OCI-LY1 (cell line): ENCODE results near the gene RGS2.

Experiments
- H2AFZ ChIP-seq: fragments of 200-600 bp; sonication (generic), shearing (Covaris generic); 2 replicates; pipeline ENCODE4 v1.6.0; 2014; ENCODE audit warnings: antibody characterized with exemption, mild to moderate bottlenecking, low read length
- H3F3A ChIP-seq: fragments of 200-600 bp; sonication (generic), shearing (Covaris generic); 2 replicates; pipeline ENCODE4 v1.6.0; 2014; ENCODE audit warnings: mild to moderate bottlenecking, antibody characterized with exemption, low read length, moderate library complexity; ENCODE audit not compliant: insufficient read depth
- H3K27ac ChIP-seq: fragments of 200-600 bp; sonication (generic); 2 replicates; pipeline ENCODE4 v1.5.1; 2014; ENCODE audit warnings: low read length, mixed run types, mild to moderate bottlenecking, low read depth; ENCODE audit not compliant: poor library complexity, severe bottlenecking
- H3K27me3 ChIP-seq: fragments of 200-600 bp; sonication (generic); 2 replicates; pipeline ENCODE4 v1.6.0; 2014; ENCODE audit warnings: antibody characterized with exemption, mild to moderate bottlenecking, low read length, moderate library complexity; ENCODE audit not compliant: insufficient read depth
- H3K36me3 ChIP-seq: fragments of 200-600 bp; sonication (generic); 2 replicates; pipeline ENCODE4 v1.6.1; 2014; ENCODE audit warnings: mild to moderate bottlenecking, antibody characterized with exemption, low read length, moderate library complexity, mixed read lengths; ENCODE audit not compliant: insufficient read depth
- H3K4me1 ChIP-seq: fragments of 200-600 bp; sonication (generic); 2 replicates; pipeline ENCODE4 v1.5.1; 2014; ENCODE audit warnings: mild to moderate bottlenecking, low read length, moderate library complexity; ENCODE audit not compliant: insufficient read depth, severe bottlenecking
- H3K4me2 ChIP-seq: fragments of 200-600 bp; sonication (generic), shearing (Covaris generic); 2 replicates; pipeline ENCODE4 v1.6.1; 2014; ENCODE audit warnings: low read length
- H3K4me3 ChIP-seq: fragments of 200-600 bp; sonication (generic); 2 replicates; pipeline ENCODE4 v1.5.1; 2014; ENCODE audit warnings: low read length, low read depth, mild to moderate bottlenecking, mixed read lengths; ENCODE audit not compliant: poor library complexity, severe bottlenecking
- H3K79me2 ChIP-seq: fragments of 200-600 bp; shearing (Covaris generic); 2 replicates; pipeline ENCODE4 v1.6.1; 2016; ENCODE audit warnings: mixed run types, low read length, mixed read lengths; ENCODE audit not compliant: insufficient read depth
- H3K9ac ChIP-seq: fragments of 200-600 bp; sonication (generic), shearing (Covaris generic); 2 replicates; pipeline ENCODE4 v1.6.1; 2014; ENCODE audit warnings: mild to moderate bottlenecking, low read length, mixed read lengths
- H3K9me2 ChIP-seq: fragments of 200-600 bp; sonication (generic), shearing (Covaris generic); 2 replicates; pipeline ENCODE4 v1.6.1; 2014; ENCODE audit warnings: low read depth, mild to moderate bottlenecking, low read length, mixed read lengths
- H3K9me3 ChIP-seq: fragments of 200-600 bp; shearing (Covaris generic); 2 replicates; pipeline ENCODE4 v1.6.1; 2014; ENCODE audit warnings: low read length, mixed read lengths
- H4K20me1 ChIP-seq: fragments of 200-600 bp; sonication (generic), shearing (Covaris generic); 2 replicates; pipeline ENCODE4 v1.6.0; 2016; ENCODE audit warnings: mild to moderate bottlenecking, low read length; ENCODE audit not compliant: insufficient read depth
- EZH2 ChIP-seq: fragments of 200-600 bp; sonication (generic), shearing (Covaris generic); IDR thresholded peaks from 2 replicates; pipeline ENCODE4 v1.8.0; 2017; ENCODE audit warnings: borderline replicate concordance, mixed run types, mild to moderate bottlenecking, antibody characterized with exemption, low read length, moderate library complexity, mixed read lengths
- TF ChIP-seq, protein P1 (sequence below): fragments of 200-600 bp; sonication (generic), shearing (Covaris generic); IDR thresholded peaks from 2 replicates; pipeline ENCODE4 v1.5.1; 2017; ENCODE audit warnings: mild to moderate bottlenecking, antibody characterized with exemption, low read length, moderate library complexity, mixed read lengths

Gene RGS2

DNA sequence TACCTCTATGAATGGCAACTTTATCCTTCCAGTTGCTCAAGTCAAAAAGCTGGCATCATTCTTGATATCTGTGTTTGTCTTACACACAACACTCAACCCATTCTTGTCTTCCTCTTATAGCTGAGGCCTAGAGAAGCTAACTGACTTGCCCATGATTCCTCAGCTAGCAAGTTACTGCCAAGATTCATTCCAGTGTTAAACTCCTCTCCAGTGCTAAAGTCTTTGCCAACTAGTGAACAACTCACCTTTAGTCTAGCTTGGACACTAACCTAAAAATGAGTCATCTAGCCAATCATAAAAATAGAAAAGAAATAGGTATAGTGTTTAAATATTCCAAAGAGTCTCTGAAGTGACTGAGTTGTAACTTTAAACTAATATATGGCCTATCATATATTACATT lies 45.6 kb upstream of the RGS2 start:
- Histone ChIP-seq H3K36me3 (no peaks in the 10 kb centered on the region), H3K79me2 (no peaks in the 10 kb centered on the region), H2AFZ (no peak overlapping the region), H4K20me1 (no peaks in the 10 kb centered on the region), H3K27me3 (no peaks in the 10 kb centered on the region), H3K9me2 (no peaks in the 10 kb centered on the region), H3K4me2 (no peak overlapping the region), H3K27ac (no peak overlapping the region), H3K9me3 (no peaks in the 10 kb centered on the region), H3K4me3 (no peak overlapping the region), H3F3A (no peaks in the 10 kb centered on the region), H3K4me1 (peaks cover 6% of the 10 kb centered on the region), H3K9ac (no peak overlapping the region)
- TF ChIP-seq EZH2, result no peak
- TF ChIP-seq, protein P1, sequence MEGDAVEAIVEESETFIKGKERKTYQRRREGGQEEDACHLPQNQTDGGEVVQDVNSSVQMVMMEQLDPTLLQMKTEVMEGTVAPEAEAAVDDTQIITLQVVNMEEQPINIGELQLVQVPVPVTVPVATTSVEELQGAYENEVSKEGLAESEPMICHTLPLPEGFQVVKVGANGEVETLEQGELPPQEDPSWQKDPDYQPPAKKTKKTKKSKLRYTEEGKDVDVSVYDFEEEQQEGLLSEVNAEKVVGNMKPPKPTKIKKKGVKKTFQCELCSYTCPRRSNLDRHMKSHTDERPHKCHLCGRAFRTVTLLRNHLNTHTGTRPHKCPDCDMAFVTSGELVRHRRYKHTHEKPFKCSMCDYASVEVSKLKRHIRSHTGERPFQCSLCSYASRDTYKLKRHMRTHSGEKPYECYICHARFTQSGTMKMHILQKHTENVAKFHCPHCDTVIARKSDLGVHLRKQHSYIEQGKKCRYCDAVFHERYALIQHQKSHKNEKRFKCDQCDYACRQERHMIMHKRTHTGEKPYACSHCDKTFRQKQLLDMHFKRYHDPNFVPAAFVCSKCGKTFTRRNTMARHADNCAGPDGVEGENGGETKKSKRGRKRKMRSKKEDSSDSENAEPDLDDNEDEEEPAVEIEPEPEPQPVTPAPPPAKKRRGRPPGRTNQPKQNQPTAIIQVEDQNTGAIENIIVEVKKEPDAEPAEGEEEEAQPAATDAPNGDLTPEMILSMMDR, result no peak

DNA sequence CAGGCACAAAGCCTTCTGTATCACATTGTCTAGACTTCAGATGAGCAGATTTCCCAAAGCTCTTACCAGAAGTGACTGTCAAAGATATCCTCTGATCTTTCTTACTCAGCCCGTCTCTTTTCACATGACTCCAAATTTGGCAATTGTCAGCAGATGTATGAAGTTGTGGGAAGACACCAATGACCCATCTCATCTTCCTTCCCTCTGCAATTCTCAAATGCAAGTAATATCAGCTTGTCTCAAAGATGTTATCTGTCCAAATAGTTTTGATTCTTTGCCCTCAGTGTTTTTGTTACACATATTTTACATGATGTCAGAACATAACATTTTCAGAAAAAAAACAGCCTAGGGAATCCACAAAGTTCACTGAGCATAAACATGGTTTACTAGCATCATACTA lies 45.1 kb upstream of the RGS2 start:
- Histone ChIP-seq H3K27me3 (no peaks in the 10 kb centered on the region), H3K79me2 (no peaks in the 10 kb centered on the region), H3K9ac (no peak overlapping the region), H3K4me1 (peaks cover 6% of the 10 kb centered on the region), H3K9me3 (no peaks in the 10 kb centered on the region), H3K9me2 (no peaks in the 10 kb centered on the region), H3K4me2 (no peak overlapping the region), H3F3A (no peaks in the 10 kb centered on the region), H3K27ac (no peak overlapping the region), H4K20me1 (no peaks in the 10 kb centered on the region), H2AFZ (no peak overlapping the region), H3K4me3 (no peak overlapping the region), H3K36me3 (no peaks in the 10 kb centered on the region)
- TF ChIP-seq EZH2, result no peak
- TF ChIP-seq, protein P1, result no peak

DNA sequence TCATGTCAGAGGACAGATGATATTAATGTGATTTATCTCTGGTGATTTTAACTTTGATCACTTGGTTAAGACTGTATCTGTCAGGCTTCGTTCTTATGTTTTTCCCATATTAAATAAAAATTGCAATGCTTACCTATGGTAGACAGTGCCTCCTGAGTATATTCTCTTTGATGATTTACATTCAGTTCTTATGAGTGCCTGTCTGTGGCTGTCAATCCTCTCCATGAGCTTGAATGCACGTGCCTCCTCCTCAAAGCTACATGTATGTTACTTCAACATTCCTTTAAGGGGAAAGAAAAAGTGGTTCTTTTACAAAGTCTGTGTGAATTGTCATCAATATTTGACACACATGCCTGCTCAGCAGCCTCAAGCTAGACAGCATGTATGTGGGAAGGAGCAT lies 44.2 kb upstream of the RGS2 start:
- H3K9me3 ChIP-seq, result no peaks in the 10 kb centered on the region
- H3K4me3 ChIP-seq, result no peak overlapping the region
- no peaks in the 10 kb centered on the region for H3K9me2 ChIP-seq
- H3K27me3 ChIP-seq, result no peaks in the 10 kb centered on the region
- TF ChIP-seq, protein P1, result no peak
- no peak for TF ChIP-seq EZH2
- no peaks in the 10 kb centered on the region for H3F3A ChIP-seq
- no peaks in the 10 kb centered on the region for H3K79me2 ChIP-seq
- H2AFZ ChIP-seq, result no peak overlapping the region
- no peaks in the 10 kb centered on the region for H4K20me1 ChIP-seq
- no peak overlapping the region for H3K27ac ChIP-seq
- H3K9ac ChIP-seq, result no peak overlapping the region
- H3K4me2 ChIP-seq, result no peak overlapping the region
- peaks cover 6% of the 10 kb centered on the region for H3K4me1 ChIP-seq
- no peaks in the 10 kb centered on the region for H3K36me3 ChIP-seq
